Fibroblast of pulmonary artery (primary cell): ENCODE results near the gene FAM117B.
"Not testable (repeated sequence)": the region's sequence is repeated elsewhere in the genome, so short reads cannot be mapped to it uniquely, and the experiment has no call there.

Experiments used
- DNase-seq: peaks from one replicate; pipeline ENCODE4 v3.0.0-alpha.2; 2010; ENCODE audit warnings: low read depth
- H3K4me3 ChIP-seq: replicated peaks from 2 replicates; pipeline ENCODE4 v1.5.1; 2011; ENCODE audit warnings: low read depth, mild to moderate bottlenecking, control low read depth, low read length, moderate library complexity
- CTCF ChIP-seq: IDR thresholded peaks from 2 replicates; pipeline ENCODE4 v1.5.1; 2011; ENCODE audit warnings: mild to moderate bottlenecking, control low read depth, low read length, inconsistent platforms; ENCODE audit errors: missing control alignments

The FAM117B gene

GRCh38 chr2:202782940-202783558 lies 148.3 kb downstream of the FAM117B start:
- H3K4me3 ChIP-seq, result no peak overlapping the region
- DNase-seq, result no peak
- TF ChIP-seq CTCF, result no peak

GRCh38 chr2:202786842-202787241 lies 152.1 kb downstream of the FAM117B start:
- no peak for TF ChIP-seq CTCF
- DNase-seq, result no peak
- no peak overlapping the region for H3K4me3 ChIP-seq

GRCh38 chr2:202790676-202791075 lies 155.9 kb downstream of the FAM117B start:
- TF ChIP-seq CTCF, result no peak
- DNase-seq, result no peak
- no peak overlapping the region for H3K4me3 ChIP-seq

GRCh38 chr2:202797944-202798343 lies 163.2 kb downstream of the FAM117B start:
- TF ChIP-seq CTCF, result no peak
- no peak overlapping the region for H3K4me3 ChIP-seq
- DNase-seq, result no peak

GRCh38 chr2:202805911-202806310 lies 171.1 kb downstream of the FAM117B start:
- H3K4me3 ChIP-seq, result not testable (repeated sequence)

GRCh38 chr2:202807431-202808138 lies 172.8 kb downstream of the FAM117B start:
- peak; percentile 95 for DNase-seq
- H3K4me3 ChIP-seq, result not testable (repeated sequence)

More at GRCh38 chr2:202805911-202806310, 171.1 kb downstream of the FAM117B start:
- peak; percentile 53 for DNase-seq

GRCh38 chr2:202808754-202809153 lies 174.0 kb downstream of the FAM117B start:
- TF ChIP-seq CTCF, result no peak
- DNase-seq, result no peak
- no peak overlapping the region for H3K4me3 ChIP-seq

GRCh38 chr2:202813387-202813786 lies 178.6 kb downstream of the FAM117B start:
- no peak for DNase-seq
- H3K4me3 ChIP-seq, result no peak overlapping the region
- TF ChIP-seq CTCF, result no peak
